Smooth muscle cell (in vitro differentiated cells): ENCODE measurements around the gene BRD7. TPM values are rescaled to one million over a fixed set of nuclear protein-coding genes. Genes with fewer than 3 reads are reported as not detected.

Experiments
- DNase-seq: peaks from one replicate; lab custom pipeline; 2025; ENCODE audit not compliant: unreplicated experiment; lab: John Stamatoyannopoulos, UW
- H2AFZ ChIP-seq: fragments of 200-600 bp; sonication (generic); 2 replicates; pipeline ENCODE4 v1.6.0; 2016; ENCODE audit warnings: antibody characterized with exemption, low read depth, mild to moderate bottlenecking
- H3F3A ChIP-seq: fragments of 200-600 bp; sonication (generic); 2 replicates; pipeline ENCODE4 v1.6.0; 2017; ENCODE audit warnings: antibody characterized with exemption, low read depth
- H3K27ac ChIP-seq: fragments of 200-600 bp; sonication (generic); 2 replicates; pipeline ENCODE4 v1.5.1; 2016; ENCODE audit warnings: low read depth, mild to moderate bottlenecking
- H3K27me3 ChIP-seq: fragments of 200-600 bp; sonication (generic); 2 replicates; pipeline ENCODE4 v1.6.1; 2016; ENCODE audit warnings: low read depth, mild to moderate bottlenecking
- H3K36me3 ChIP-seq: fragments of 200-600 bp; sonication (generic); 2 replicates; pipeline ENCODE4 v1.5.1; 2016; ENCODE audit warnings: low read depth
- H3K4me1 ChIP-seq: fragments of 200-600 bp; sonication (generic); 2 replicates; pipeline ENCODE4 v1.5.1; 2016; ENCODE audit warnings: low read depth
- H3K4me2 ChIP-seq: fragments of 200-600 bp; sonication (generic); 2 replicates; pipeline ENCODE4 v1.6.0; 2016; ENCODE audit warnings: mild to moderate bottlenecking
- H3K4me3 ChIP-seq: fragments of 200-600 bp; sonication (generic); 2 replicates; pipeline ENCODE4 v1.5.1; 2016; ENCODE audit warnings: mild to moderate bottlenecking
- H3K79me2 ChIP-seq: fragments of 200-600 bp; sonication (generic); 2 replicates; pipeline ENCODE4 v1.6.0; 2016; ENCODE audit warnings: low read depth, mild to moderate bottlenecking
- H3K9ac ChIP-seq: fragments of 200-600 bp; sonication (generic); 2 replicates; pipeline ENCODE4 v1.6.0; 2016; ENCODE audit warnings: low read depth
- H3K9me3 ChIP-seq: fragments of 200-600 bp; sonication (generic); replicated peaks from 2 replicates; pipeline ENCODE4 v1.5.1; 2016; ENCODE audit warnings: low read depth
- H4K20me1 ChIP-seq: fragments of 200-600 bp; sonication (generic); 2 replicates; pipeline ENCODE4 v1.6.0; 2016; ENCODE audit warnings: low read depth
- CTCF ChIP-seq: fragments of 200-600 bp; sonication (generic); IDR thresholded peaks from 2 replicates; pipeline ENCODE4 v1.5.1; 2017; ENCODE audit warnings: borderline replicate concordance, mild to moderate bottlenecking, antibody characterized with exemption; ENCODE audit not compliant: insufficient read depth, poor library complexity, severe bottlenecking
- WGBS: methylation state at CpG from one replicate; pipeline ENCODE4 v1.1.7; 2016; ENCODE audit warnings: low lambda C conversion rate; 5-methylcytosine and 5-hydroxymethylcytosine counted together
- polyA plus RNA-seq: library from polyadenylated mRNA; unstranded; fragments of >200 nt; fragmentation: Nextera tagmentation; extraction: Ambion mirVana; gene quantifications from 2 replicates; pipeline ENCODE4 v1.2.1, GENCODE V29; 2016
- total RNA-seq: library from RNA; depleted of rRNA; stranded (reverse); fragments of >200 nt; gene quantifications from 2 replicates; pipeline ENCODE4 v1.2.3, GENCODE V29; 2014

Gene BRD7
- total and polyA plus RNA-seq, 2 experiments from 2014 or later: 33.9 to 40.4 TPM

GRCh38 chr16:50304467-50305440 is 64.0 kb downstream of the BRD7 start:
- H3K4me2 ChIP-seq: no peak overlapping the region
- no peaks in the 10 kb centered on the region for H3K36me3 ChIP-seq
- H3K9ac ChIP-seq: no peak overlapping the region
- H3K4me1 ChIP-seq: no peaks in the 10 kb centered on the region
- H3K79me2 ChIP-seq: no peaks in the 10 kb centered on the region
- no peak for DNase-seq
- peak overlapping the region; percentile 74 for H3K27ac ChIP-seq
- H3K9me3 ChIP-seq: no peaks in the 10 kb centered on the region
- H2AFZ ChIP-seq: no peak overlapping the region
- WGBS: 95% methylated on average over 25 of the region's 25 CpGs
- H4K20me1 ChIP-seq: no peaks in the 10 kb centered on the region
- H3K4me3 ChIP-seq: no peak overlapping the region
- no peaks in the 10 kb centered on the region for H3F3A ChIP-seq
- H3K27me3 ChIP-seq: no peaks in the 10 kb centered on the region
- TF ChIP-seq CTCF: no peak

GRCh38 chr16:50303605-50304466 is 65.0 kb downstream of the BRD7 start:
- H4K20me1 ChIP-seq: no peaks in the 10 kb centered on the region
- no peaks in the 10 kb centered on the region for H3K9me3 ChIP-seq
- H3K27ac ChIP-seq: peak overlapping the region; percentile 74
- WGBS: 76% methylated on average over 25 of the region's 33 CpGs
- TF ChIP-seq CTCF: no peak
- no peak overlapping the region for H3K9ac ChIP-seq
- no peaks in the 10 kb centered on the region for H3F3A ChIP-seq
- no peaks in the 10 kb centered on the region for H3K4me1 ChIP-seq
- H3K4me3 ChIP-seq: no peak overlapping the region
- DNase-seq: no peak
- H2AFZ ChIP-seq: no peak overlapping the region
- no peaks in the 10 kb centered on the region for H3K79me2 ChIP-seq
- H3K4me2 ChIP-seq: no peak overlapping the region
- no peaks in the 10 kb centered on the region for H3K27me3 ChIP-seq
- no peaks in the 10 kb centered on the region for H3K36me3 ChIP-seq

DNA sequence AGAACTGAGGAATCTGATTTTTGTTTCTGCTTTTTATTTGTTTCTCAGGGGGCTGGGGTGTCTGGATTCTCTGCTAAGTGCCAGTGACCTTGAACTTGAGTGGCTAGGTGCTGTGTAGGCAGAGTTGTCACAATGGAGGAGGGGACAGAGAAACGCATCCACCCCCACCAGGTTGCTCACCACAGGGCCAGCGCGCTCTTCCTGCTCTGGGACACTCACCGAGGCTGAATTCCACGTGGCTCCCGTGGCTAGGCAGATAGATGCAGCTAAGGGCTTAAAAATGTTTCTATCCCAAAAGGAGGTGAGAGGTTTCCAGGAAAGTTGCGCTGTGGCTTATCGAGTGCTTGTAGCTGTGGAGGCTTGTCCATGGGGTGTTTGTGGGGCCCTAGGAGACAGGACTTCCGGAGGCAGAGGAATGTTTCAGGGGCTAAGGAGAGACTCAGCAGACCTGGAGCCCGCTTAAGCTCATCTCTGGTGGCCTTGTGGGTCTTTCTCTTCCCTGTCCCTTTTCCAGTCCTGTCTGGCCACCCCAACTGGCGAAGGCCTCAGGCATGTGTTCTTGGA is 65.7 kb downstream of the BRD7 start:
- Histone ChIP-seq H4K20me1 (no peaks in the 10 kb centered on the region), H3K9ac (no peak overlapping the region), H3K4me3 (no peak overlapping the region), H3K4me2 (peak overlapping the region; percentile 17), H3F3A (no peaks in the 10 kb centered on the region), H3K9me3 (no peaks in the 10 kb centered on the region), H3K27ac (peak overlapping the region; percentile 74), H3K79me2 (no peaks in the 10 kb centered on the region), H3K27me3 (no peaks in the 10 kb centered on the region), H3K36me3 (no peaks in the 10 kb centered on the region), H3K4me1 (no peaks in the 10 kb centered on the region), H2AFZ (no peak overlapping the region)
- WGBS: 67% methylated on average over 11 of the region's 11 CpGs
- no peak for DNase-seq
- no peak for TF ChIP-seq CTCF
